ENCODE data around the gene KRT8.

KRT8 gene

GRCh38 chr12:52947738-52948423 is 43.0 kb upstream of the KRT8 start:
- no peak for DNase-seq (ENCODE audit: low read depth, low spot score)
- TF ChIP-seq FOXP2 (optimal IDR thresholded peaks at IDR 0.05; ENCODE audit: control extremely low read depth, extremely low read length, insufficient read depth) (no peak), EZH2 (IDR thresholded peaks at IDR 0.05) (no peak), POLR2AphosphoS5 (IDR thresholded peaks at IDR 0.05; ENCODE audit: borderline replicate concordance, low read depth, low read length) (no peak)
- H3K9ac ChIP-seq (ENCODE audit: insufficient read length) = no peak overlapping the region
- H3K27ac ChIP-seq = no peak overlapping the region
- peaks cover 29% of the 10 kb centered on the region for H3K36me3 ChIP-seq (ENCODE audit: insufficient read depth, low read length)
- H3K4me3 ChIP-seq = no peak overlapping the region
- H3K9me3 ChIP-seq (ENCODE audit: low read depth, low read length) = no peaks in the 10 kb centered on the region

- Histone ChIP-seq H3K4me3 (peak overlapping the region; percentile 73; the same call in 1 of the 2 replicates), H3K27ac (peak overlapping the region; percentile 91), H3K9ac (ENCODE audit: insufficient read length) (peak overlapping the region; percentile 75), H3K9me3 (ENCODE audit: low read depth, low read length) (no peaks in the 10 kb centered on the region), H3K36me3 (ENCODE audit: insufficient read depth, low read length) (peaks cover 20% of the 10 kb centered on the region)
- DNase-seq (ENCODE audit: low read depth, low spot score) = no peak
- TF ChIP-seq EZH2 (IDR thresholded peaks at IDR 0.05) (no peak), FOXP2 (optimal IDR thresholded peaks at IDR 0.05; ENCODE audit: control extremely low read depth, extremely low read length, insufficient read depth) (no peak), POLR2AphosphoS5 (IDR thresholded peaks at IDR 0.05; ENCODE audit: borderline replicate concordance, low read depth, low read length) (no peak)
Observed at GRCh38 chr12:52946797-52947547, 42.1 kb upstream of the KRT8 start.

GRCh38 chr12:52946334-52946733 is 41.5 kb upstream of the KRT8 start:
- peak overlapping the region; percentile 91 for H3K27ac ChIP-seq
- H3K4me3 ChIP-seq = peak overlapping the region; percentile 73
- peak overlapping the region; percentile 75 for H3K9ac ChIP-seq (ENCODE audit: insufficient read length)
- H3K36me3 ChIP-seq (ENCODE audit: insufficient read depth, low read length) = peaks cover 13% of the 10 kb centered on the region
- TF ChIP-seq POLR2AphosphoS5 (IDR thresholded peaks at IDR 0.05; ENCODE audit: borderline replicate concordance, low read depth, low read length) = no peak
- no peak for TF ChIP-seq FOXP2 (optimal IDR thresholded peaks at IDR 0.05; ENCODE audit: control extremely low read depth, extremely low read length, insufficient read depth)
- no peak for TF ChIP-seq EZH2 (IDR thresholded peaks at IDR 0.05)
- no peak for DNase-seq (ENCODE audit: low read depth, low spot score)
- H3K9me3 ChIP-seq (ENCODE audit: low read depth, low read length) = no peaks in the 10 kb centered on the region

GRCh38 chr12:52945389-52946232 is 40.7 kb upstream of the KRT8 start:
- H3K9ac ChIP-seq (ENCODE audit: insufficient read length) = peak overlapping the region; percentile 75
- H3K4me3 ChIP-seq = peak overlapping the region; percentile 73
- TF ChIP-seq POLR2AphosphoS5 (IDR thresholded peaks at IDR 0.05; ENCODE audit: borderline replicate concordance, low read depth, low read length) = 0 out of 2 replicates have a peak, but pooled peaks have one; percentile 9
- TF ChIP-seq FOXP2 (optimal IDR thresholded peaks at IDR 0.05; ENCODE audit: control extremely low read depth, extremely low read length, insufficient read depth) = no peak
- TF ChIP-seq EZH2 (IDR thresholded peaks at IDR 0.05) = no peak
- no peaks in the 10 kb centered on the region for H3K9me3 ChIP-seq (ENCODE audit: low read depth, low read length)
- peaks cover 7% of the 10 kb centered on the region for H3K36me3 ChIP-seq (ENCODE audit: insufficient read depth, low read length)
- peak overlapping the region; percentile 91 for H3K27ac ChIP-seq
- no peak for DNase-seq (ENCODE audit: low read depth, low spot score)

- Histone ChIP-seq H3K4me3 (peak overlapping the region; percentile 73), H3K27ac (peak overlapping the region; percentile 91)
Observed at GRCh38 chr12:52944683-52945388, 40.0 kb upstream of the KRT8 start.

GRCh38 chr12:52942901-52943181 is 38.0 kb upstream of the KRT8 start:
- H3K9me3 ChIP-seq (ENCODE audit: low read depth, low read length) = no peaks in the 10 kb centered on the region
- no peak overlapping the region for H3K27ac ChIP-seq
- H3K9ac ChIP-seq (ENCODE audit: insufficient read length) = no peak overlapping the region
- no peaks in the 10 kb centered on the region for H3K36me3 ChIP-seq (ENCODE audit: insufficient read depth, low read length)
- no peak for DNase-seq (ENCODE audit: low read depth, low spot score)
- no peak overlapping the region for H3K4me3 ChIP-seq
- TF ChIP-seq EZH2 (IDR thresholded peaks at IDR 0.05) (no peak), POLR2AphosphoS5 (IDR thresholded peaks at IDR 0.05; ENCODE audit: borderline replicate concordance, low read depth, low read length) (no peak), FOXP2 (optimal IDR thresholded peaks at IDR 0.05; ENCODE audit: control extremely low read depth, extremely low read length, insufficient read depth) (no peak)

More at GRCh38 chr12:52944683-52945388, 40.0 kb upstream of the KRT8 start:
- Histone ChIP-seq H3K36me3 (ENCODE audit: insufficient read depth, low read length) (no peaks in the 10 kb centered on the region), H3K9me3 (ENCODE audit: low read depth, low read length) (no peaks in the 10 kb centered on the region), H3K9ac (ENCODE audit: insufficient read length) (peak overlapping the region; percentile 60)
- no peak for TF ChIP-seq POLR2AphosphoS5 (IDR thresholded peaks at IDR 0.05; ENCODE audit: borderline replicate concordance, low read depth, low read length)
- no peak for DNase-seq (ENCODE audit: low read depth, low spot score)

GRCh38 chr12:52942066-52942900 is 37.4 kb upstream of the KRT8 start:
- Histone ChIP-seq H3K4me3 (no peak overlapping the region), H3K27ac (no peak overlapping the region; the same call in 1 of the 2 replicates), H3K9ac (ENCODE audit: insufficient read length) (no peak overlapping the region), H3K9me3 (ENCODE audit: low read depth, low read length) (no peaks in the 10 kb centered on the region), H3K36me3 (ENCODE audit: insufficient read depth, low read length) (no peaks in the 10 kb centered on the region)
- no peak for DNase-seq (ENCODE audit: low read depth, low spot score)
- TF ChIP-seq FOXP2 (optimal IDR thresholded peaks at IDR 0.05; ENCODE audit: control extremely low read depth, extremely low read length, insufficient read depth) (no peak), EZH2 (IDR thresholded peaks at IDR 0.05) (no peak), POLR2AphosphoS5 (IDR thresholded peaks at IDR 0.05; ENCODE audit: borderline replicate concordance, low read depth, low read length) (no peak)

Measured in SK-N-MC (cell line).